Keratinocyte (primary cell): ENCODE results near the gene MED12L. TPM values are rescaled to one million over a fixed set of nuclear protein-coding genes. Genes with fewer than 3 reads are reported as not detected.

Experiments used
- DNase-seq: peaks from one replicate; pipeline ENCODE4 v3.0.0-alpha.2; 2011; ENCODE audit warnings: low read depth, missing footprints, low spot score
- FAIRE-seq: peaks from 2 replicates; lab custom pipeline; 2011; peaks lifted over from hg19 to GRCh38; lab: Jason Lieb, UNC
- H2AFZ ChIP-seq: 2 replicates; pipeline ENCODE4 v1.6.0; 2012; ENCODE audit warnings: low read length, control low read depth, inconsistent platforms; ENCODE audit not compliant: control insufficient read depth
- H3K27ac ChIP-seq: 2 replicates; pipeline ENCODE4 v1.5.1; 2011; ENCODE audit warnings: low read length; ENCODE audit not compliant: control insufficient read depth, insufficient read depth
- H3K27me3 ChIP-seq: 3 replicates; pipeline ENCODE4 v1.6.0; 2011; ENCODE audit warnings: low read length; ENCODE audit not compliant: control insufficient read depth, insufficient read depth; ENCODE audit errors: extremely low read depth
- H3K36me3 ChIP-seq, 2 experiments: 2 replicates in 1 of 2; 3 replicates in 1 of 2; pipeline ENCODE4 v1.5.1; 2011; ENCODE audit warnings: low read length in 2 of 2, mild to moderate bottlenecking in 1 of 2; ENCODE audit not compliant: control insufficient read depth in 2 of 2, insufficient read depth in 2 of 2; ENCODE audit errors: extremely low read depth in 1 of 2
- H3K4me1 ChIP-seq: 3 replicates; pipeline ENCODE4 v1.5.1; 2011; ENCODE audit warnings: low read length; ENCODE audit not compliant: control insufficient read depth, insufficient read depth; ENCODE audit errors: extremely low read depth
- H3K4me2 ChIP-seq: 3 replicates; pipeline ENCODE4 v1.6.0; 2011; ENCODE audit warnings: low read depth, low read length; ENCODE audit not compliant: control insufficient read depth, insufficient read depth; ENCODE audit errors: extremely low read depth
- H3K4me3 ChIP-seq, 3 experiments: fragments of 200-600 bp in 1 of 3; sonication (generic) in 1 of 3; 2 replicates in 2 of 3; 3 replicates in 1 of 3; pipeline ENCODE4 v1.5.1; 2011 to 2016; ENCODE audit warnings: low read length in 3 of 3, mild to moderate bottlenecking in 3 of 3, control low read depth in 2 of 3, inconsistent platforms in 1 of 3, low read depth in 1 of 3, mixed read lengths in 1 of 3, mixed run types in 1 of 3, moderate library complexity in 1 of 3; ENCODE audit not compliant: control insufficient read depth in 2 of 3, insufficient read depth in 2 of 3; ENCODE audit errors: extremely low read depth in 1 of 3
- H3K79me2 ChIP-seq: 2 replicates; pipeline ENCODE4 v1.6.0; 2012; ENCODE audit warnings: low read length; ENCODE audit not compliant: control insufficient read depth, insufficient read depth
- H3K9ac ChIP-seq: 3 replicates; pipeline ENCODE4 v1.6.0; 2011; ENCODE audit warnings: low read length; ENCODE audit not compliant: control insufficient read depth, insufficient read depth; ENCODE audit errors: extremely low read depth
- H3K9me1 ChIP-seq: 3 replicates; pipeline ENCODE4 v1.6.0; 2011; ENCODE audit warnings: low read length; ENCODE audit not compliant: control insufficient read depth, insufficient read depth; ENCODE audit errors: extremely low read depth
- H3K9me3 ChIP-seq: 2 replicates; pipeline ENCODE4 v1.5.1; 2012; ENCODE audit warnings: low read depth, low read length; ENCODE audit not compliant: control insufficient read depth
- H4K20me1 ChIP-seq: 3 replicates; pipeline ENCODE4 v1.6.0; 2011; ENCODE audit warnings: low read length; ENCODE audit not compliant: control insufficient read depth, insufficient read depth; ENCODE audit errors: extremely low read depth
- CTCF ChIP-seq, 3 experiments: IDR thresholded peaks in 1 of 3; conservative IDR thresholded peaks in 1 of 3; optimal IDR thresholded peaks in 1 of 3; 2 replicates in 2 of 3; 3 replicates in 1 of 3; pipeline versions ENCODE3 to v1.5.1; 2011; ENCODE audit warnings: low read length in 3 of 3, mild to moderate bottlenecking in 3 of 3, moderate library complexity in 2 of 3, control low read depth in 1 of 3, inconsistent platforms in 1 of 3; ENCODE audit not compliant: insufficient read depth in 2 of 3; ENCODE audit errors: extremely low read depth in 1 of 3
- EZH2 ChIP-seq: IDR thresholded peaks from one replicate; pipeline ENCODE4 v1.6.1; 2012; ENCODE audit warnings: inconsistent platforms, mild to moderate bottlenecking, low read length, moderate library complexity
- dilution Hi-C: fragments of 300-500 bp; cut with MboI; formaldehyde crosslinking; loops from one replicate; pipeline ENCODE4 v1.7.0; 2020; ENCODE audit warnings: low sequenced_read_pairs; ENCODE audit not compliant: extremely low pct_ligation_motif_present
- polyA plus RNA-seq, 5 experiments: library from polyadenylated mRNA; depleted of rRNA in 3 of 5; stranded (reverse) in 3 of 5; stranded (forward) in 1 of 5; unstranded in 1 of 5; fragments of >200 nt; gene quantifications; 1 replicate in 1 of 5; 2 replicates in 3 of 5; 3 replicates in 1 of 5; pipeline versions ENCODE4 v1.2.1 to v1.2.3, GENCODE V29; 2011 to 2012; ENCODE audit warnings: missing spikeins in 2 of 5, low read depth in 1 of 5, low replicate concordance in 1 of 5

The MED12L gene
- polyA plus RNA-seq, 1 donor (not counting 4 experiments of a cell fraction or from before 2014, with no cell fraction given): 0.04 TPM

GRCh38 chr3:151351648-151352047, 266.2 kb downstream of the MED12L start:
- Histone ChIP-seq H3K9ac (no peak overlapping the region), H3K27ac (no peak overlapping the region), H2AFZ (no peak overlapping the region), H3K36me3 (no peaks in the 10 kb centered on the region), H3K79me2 (no peaks in the 10 kb centered on the region), H4K20me1 (no peaks in the 10 kb centered on the region), H3K9me1 (no peaks in the 10 kb centered on the region), H3K9me3 (no peaks in the 10 kb centered on the region), H3K4me1 (no peaks in the 10 kb centered on the region), H3K27me3 (no peaks in the 10 kb centered on the region), H3K4me3 (no peak overlapping the region), H3K4me2 (no peak overlapping the region)
- no peak for FAIRE-seq
- TF ChIP-seq EZH2 (no peak), CTCF (optimal IDR thresholded peaks at IDR 0.05 in 1 of 3, IDR thresholded peaks at IDR 0.05 in 1 of 3, conservative IDR thresholded peaks at IDR 0.05 in 1 of 3; ENCODE audit: extremely low read depth in 1 of 3, insufficient read depth in 2 of 3, low read length in 3 of 3) (no peak)
- DNase-seq: no peak
- dilution Hi-C loops: no loop called here

- DNase-seq: no peak
- H3K36me3 ChIP-seq: no peaks in the 10 kb centered on the region
- no peak overlapping the region for H3K9ac ChIP-seq
- H3K9me1 ChIP-seq: no peaks in the 10 kb centered on the region
- no peak overlapping the region for H3K27ac ChIP-seq
- H3K27me3 ChIP-seq: no peaks in the 10 kb centered on the region
- dilution Hi-C loops: no loop called here
- no peak overlapping the region for H3K4me3 ChIP-seq
- no peaks in the 10 kb centered on the region for H4K20me1 ChIP-seq
- H3K9me3 ChIP-seq: no peaks in the 10 kb centered on the region
- peak overlapping the region; percentile 17 for H2AFZ ChIP-seq
- no peak for TF ChIP-seq CTCF (optimal IDR thresholded peaks at IDR 0.05 in 1 of 3, IDR thresholded peaks at IDR 0.05 in 1 of 3, conservative IDR thresholded peaks at IDR 0.05 in 1 of 3; ENCODE audit: extremely low read depth in 1 of 3, insufficient read depth in 2 of 3, low read length in 3 of 3)
- TF ChIP-seq EZH2: no peak
- H3K4me2 ChIP-seq: peak overlapping the region; percentile 12
- H3K79me2 ChIP-seq: no peaks in the 10 kb centered on the region
- H3K4me1 ChIP-seq: no peaks in the 10 kb centered on the region
- peak; percentile 17 for FAIRE-seq
Measured at GRCh38 chr3:151356794-151357462, 271.5 kb downstream of the MED12L start.
